ENCODE data around the gene DHX32.

DNA sequence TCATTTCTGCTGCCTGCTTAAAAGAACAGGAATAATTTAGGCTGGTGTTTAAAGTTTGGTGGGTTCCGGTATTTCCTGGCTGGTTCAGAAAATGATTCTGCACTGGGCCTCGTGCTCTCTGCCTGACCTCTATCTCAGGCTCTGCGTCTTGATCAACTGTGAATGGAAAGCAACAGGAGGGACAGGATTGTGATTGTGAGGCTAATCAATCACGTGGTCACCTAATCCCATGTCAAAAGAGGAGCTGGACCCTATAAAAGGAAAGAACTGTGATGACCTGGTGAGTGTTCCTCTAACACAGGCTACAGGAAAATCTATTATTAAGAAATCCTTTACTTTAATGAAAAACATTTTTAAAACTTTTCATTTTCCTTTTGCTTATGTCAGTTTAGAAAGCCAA, at the start of gene DHX32:
- TF ChIP-seq POLR2AphosphoS5 (IDR thresholded peaks at IDR 0.05; ENCODE audit: low read depth, low read length) (no peak), SIN3A (IDR thresholded peaks at IDR 0.05; ENCODE audit: borderline replicate concordance, insufficient read depth, low read length) (no peak), FOXP2 (optimal IDR thresholded peaks at IDR 0.05; ENCODE audit: borderline replicate concordance, extremely low read depth, extremely low read length, insufficient read depth) (no peak), TAF1 (IDR thresholded peaks at IDR 0.05; ENCODE audit: borderline replicate concordance, insufficient read depth, low read length) (no peak)

Measured in PFSK-1 (cell line).